ENCODE measurements around the gene FUBP3.

GRCh38 chr9:130680836-130681768 is 101.7 kb downstream of the FUBP3 start:
- no peak for TF ChIP-seq POLR2A (IDR thresholded peaks at IDR 0.05)
- TF ChIP-seq CTCF (IDR thresholded peaks at IDR 0.05), result no peak
- no peak for TF ChIP-seq POLR2AphosphoS5 (IDR thresholded peaks at IDR 0.05)

Data from gastroesophageal sphincter (tissue), 3 donors.